ENCODE results near the gene SLC7A4. TPM values are rescaled to one million over a fixed set of nuclear protein-coding genes. Genes with fewer than 3 reads are reported as not detected.
"Not testable (repeated sequence)": the region's sequence is repeated elsewhere in the genome, so short reads cannot be mapped to it uniquely, and the experiment has no call there.

Gene SLC7A4
- total and polyA plus RNA-seq, 9 donors, result 0.16 to 4.8 (median 0.47) TPM; not detected in 2

DNA sequence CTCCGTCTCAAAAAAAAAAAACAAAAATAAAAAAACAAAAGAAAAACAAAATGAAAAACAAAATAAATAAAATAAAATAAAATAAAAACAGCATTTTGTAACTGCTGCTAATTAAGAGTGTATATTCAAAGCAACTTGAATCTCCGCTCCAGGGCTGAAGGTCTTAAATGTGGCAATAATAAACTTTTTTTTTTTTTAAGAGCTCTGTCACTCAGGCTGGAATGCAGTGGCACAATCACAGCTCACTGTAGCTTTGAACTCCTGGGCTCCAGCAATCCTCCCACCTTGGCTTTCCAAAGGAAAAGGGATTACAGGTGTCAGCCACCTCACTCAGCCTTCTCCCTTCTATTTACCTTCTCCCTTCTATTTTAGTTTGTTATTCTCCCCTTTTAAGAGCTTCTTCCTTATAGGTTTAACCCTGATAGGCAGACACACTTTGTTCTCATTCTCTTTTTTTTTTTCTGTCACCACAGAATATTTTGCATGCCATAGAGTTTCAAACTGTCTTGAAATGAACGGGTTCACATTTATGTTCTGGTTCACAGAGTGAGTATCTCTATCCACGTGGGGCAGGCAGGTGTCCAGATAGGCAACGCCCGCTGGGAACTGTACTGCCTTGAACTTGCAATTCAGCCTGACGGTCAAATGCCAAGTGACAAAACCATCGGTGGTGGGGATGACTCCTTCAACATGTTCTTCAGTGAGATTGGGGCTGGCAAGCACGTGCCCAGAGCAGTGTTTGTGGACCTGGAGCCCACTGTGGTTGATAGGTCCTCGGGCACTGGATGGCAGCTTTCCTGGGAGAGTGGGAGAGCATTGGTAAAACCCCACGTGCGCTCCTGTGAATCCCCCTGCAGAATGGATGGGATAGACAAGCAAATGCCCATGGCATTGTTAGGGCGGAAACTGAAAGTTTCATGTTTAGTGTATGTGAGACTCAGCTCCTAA lies 32.8 kb upstream of the SLC7A4 start:
- Histone ChIP-seq H3K4me3 (no peak overlapping the region), H3K27ac (no peak overlapping the region), H3K27me3 (no peaks in the 10 kb centered on the region), H3K4me1 (ENCODE audit: insufficient read depth) (no peaks in the 10 kb centered on the region), H3K9me3 (no peaks in the 10 kb centered on the region), H3K36me3 (no peaks in the 10 kb centered on the region)
- no peak for DNase-seq
- TF ChIP-seq POLR2A (IDR thresholded peaks at IDR 0.05) (no peak), EP300 (IDR thresholded peaks at IDR 0.05) (no peak)
- TF ChIP-seq, protein P1, sequence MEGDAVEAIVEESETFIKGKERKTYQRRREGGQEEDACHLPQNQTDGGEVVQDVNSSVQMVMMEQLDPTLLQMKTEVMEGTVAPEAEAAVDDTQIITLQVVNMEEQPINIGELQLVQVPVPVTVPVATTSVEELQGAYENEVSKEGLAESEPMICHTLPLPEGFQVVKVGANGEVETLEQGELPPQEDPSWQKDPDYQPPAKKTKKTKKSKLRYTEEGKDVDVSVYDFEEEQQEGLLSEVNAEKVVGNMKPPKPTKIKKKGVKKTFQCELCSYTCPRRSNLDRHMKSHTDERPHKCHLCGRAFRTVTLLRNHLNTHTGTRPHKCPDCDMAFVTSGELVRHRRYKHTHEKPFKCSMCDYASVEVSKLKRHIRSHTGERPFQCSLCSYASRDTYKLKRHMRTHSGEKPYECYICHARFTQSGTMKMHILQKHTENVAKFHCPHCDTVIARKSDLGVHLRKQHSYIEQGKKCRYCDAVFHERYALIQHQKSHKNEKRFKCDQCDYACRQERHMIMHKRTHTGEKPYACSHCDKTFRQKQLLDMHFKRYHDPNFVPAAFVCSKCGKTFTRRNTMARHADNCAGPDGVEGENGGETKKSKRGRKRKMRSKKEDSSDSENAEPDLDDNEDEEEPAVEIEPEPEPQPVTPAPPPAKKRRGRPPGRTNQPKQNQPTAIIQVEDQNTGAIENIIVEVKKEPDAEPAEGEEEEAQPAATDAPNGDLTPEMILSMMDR (IDR thresholded peaks at IDR 0.05), result no peak
- 49 to 65% (median 54%) methylated on average over 13 of the region's 13 CpGs for WGBS, 3 donors
- intact Hi-C loops (cut with DNase I), result no loop called here

DNA sequence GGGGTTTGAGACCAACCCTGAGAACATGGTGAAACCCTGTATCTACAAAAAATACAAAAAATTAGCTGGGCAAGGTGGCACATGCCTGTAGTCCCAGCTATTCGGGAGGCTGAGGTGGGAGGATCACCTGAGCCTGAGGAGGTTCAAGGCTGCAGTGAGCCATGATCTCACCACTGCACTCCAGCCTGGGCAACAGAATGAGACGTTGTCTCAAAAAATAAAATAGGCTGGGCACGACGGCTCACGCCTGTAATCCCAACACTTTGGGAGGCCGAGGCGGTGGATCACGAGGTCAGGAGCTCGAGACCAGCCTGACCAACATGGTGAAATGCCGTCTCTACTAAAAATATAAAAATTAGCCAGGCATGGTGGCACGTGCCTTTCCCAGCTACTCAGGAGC lies 32.1 kb upstream of the SLC7A4 start:
- H3K27ac ChIP-seq; H3K36me3 ChIP-seq; intact Hi-C loops (cut with DNase I); H3K9me3 ChIP-seq; H3K4me1 ChIP-seq (ENCODE audit: insufficient read depth); H3K4me3 ChIP-seq; DNase-seq; H3K27me3 ChIP-seq: not testable (repeated sequence)
- 70 to 75% (median 72%) methylated on average over 11 of the region's 11 CpGs for WGBS, 3 donors

DNA sequence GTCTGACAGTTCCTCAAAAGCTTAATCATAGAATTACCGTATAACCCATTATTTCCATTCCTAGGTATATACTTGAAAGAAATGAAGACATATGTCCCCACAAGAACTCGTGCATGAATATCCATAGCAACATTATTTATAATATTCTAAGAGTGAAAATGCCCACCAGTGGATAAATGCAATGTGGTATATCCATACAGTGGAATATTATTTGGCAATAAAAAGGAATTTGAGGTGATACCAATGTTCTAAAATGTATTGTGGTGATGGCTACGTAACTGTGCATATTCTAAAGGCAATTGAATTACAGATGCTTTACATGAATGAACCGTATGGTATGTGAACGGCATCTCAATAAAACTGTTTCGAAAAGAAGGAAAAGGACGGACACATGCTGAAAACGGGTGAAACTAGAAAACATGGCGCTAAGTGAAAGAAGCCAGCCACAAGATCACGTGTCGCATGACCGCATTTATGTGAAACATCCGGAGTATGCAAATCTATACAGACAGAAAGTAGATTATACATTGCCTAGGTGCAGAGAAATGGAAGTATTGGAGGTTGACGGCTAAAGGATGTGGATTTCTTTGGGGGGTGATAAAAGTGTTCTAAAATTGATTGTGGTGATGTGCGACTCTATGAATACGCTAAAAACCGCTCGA lies 29.4 kb upstream of the SLC7A4 start:
- WGBS, 3 donors, result 89 to 93% (median 90%) methylated on average over 18 of the region's 18 CpGs

DNA sequence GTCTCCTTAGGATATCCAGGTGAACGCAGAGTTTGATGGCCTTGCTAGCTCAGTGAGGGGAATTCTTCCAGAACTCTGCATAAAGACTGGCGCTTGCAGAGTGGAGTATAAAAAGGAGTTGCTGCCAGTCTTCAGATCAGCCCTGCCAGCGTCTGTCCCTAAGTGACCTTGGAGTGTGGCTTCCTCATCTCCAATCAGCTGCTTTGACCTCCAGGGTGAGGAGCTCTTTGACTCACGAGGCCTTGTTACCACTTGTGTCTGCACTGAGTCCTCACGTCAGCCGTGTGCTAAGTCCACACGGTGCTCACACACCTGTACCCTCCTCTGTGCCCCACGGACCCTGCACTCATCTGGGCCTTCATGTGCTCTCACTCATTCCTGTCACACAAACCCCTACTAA lies 28.0 kb upstream of the SLC7A4 start:
- 69 to 86% (median 70%) methylated on average over 7 of the region's 8 CpGs for WGBS, 3 donors
- DNase-seq, result not testable (repeated sequence)

More for the DNA sequence above, 29.4 kb upstream of the SLC7A4 start:
- DNase-seq; intact Hi-C loops (cut with DNase I); H3K9me3 ChIP-seq; H3K27ac ChIP-seq; H3K4me1 ChIP-seq (ENCODE audit: insufficient read depth); H3K4me3 ChIP-seq; H3K27me3 ChIP-seq; H3K36me3 ChIP-seq: not testable (repeated sequence)

DNA sequence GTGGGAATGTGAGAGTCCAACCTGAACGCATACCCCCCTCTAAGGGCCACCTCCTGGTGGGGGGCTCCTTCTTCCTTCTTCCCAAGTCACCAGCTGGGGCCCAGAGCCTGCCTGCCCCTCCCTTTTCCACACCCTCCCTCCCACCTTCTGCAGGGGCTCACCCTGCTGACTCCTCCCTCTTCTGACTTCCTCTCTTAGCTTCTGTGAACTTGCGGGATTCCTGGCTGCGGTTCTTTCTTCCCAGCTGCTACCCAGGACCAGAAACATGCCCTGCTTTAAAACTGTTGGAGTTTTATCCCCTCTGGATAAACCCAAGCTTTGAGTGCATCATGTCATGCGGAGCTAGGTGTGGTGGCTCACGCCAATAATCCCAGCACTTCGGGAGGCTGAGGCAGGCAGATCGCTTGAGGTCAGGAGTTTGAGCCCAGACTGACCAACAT lies 23.5 kb upstream of the SLC7A4 start:
- Histone ChIP-seq H3K4me1 (ENCODE audit: insufficient read depth) (no peaks in the 10 kb centered on the region), H3K4me3 (no peak overlapping the region), H3K36me3 (no peaks in the 10 kb centered on the region), H3K9me3 (no peaks in the 10 kb centered on the region), H3K27me3 (no peaks in the 10 kb centered on the region), H3K27ac (no peak overlapping the region)
- no peak for DNase-seq
- WGBS, 3 donors, result 37 to 49% (median 42%) methylated on average over 7 of the region's 7 CpGs
- intact Hi-C loops (cut with DNase I), result no loop called here
- no peak for TF ChIP-seq POLR2A (IDR thresholded peaks at IDR 0.05)
- no peak for TF ChIP-seq EP300 (IDR thresholded peaks at IDR 0.05)
- TF ChIP-seq, protein P1 (IDR thresholded peaks at IDR 0.05), result no peak

More for the DNA sequence above, 28.0 kb upstream of the SLC7A4 start:
- H3K4me3 ChIP-seq; H3K9me3 ChIP-seq; intact Hi-C loops (cut with DNase I); H3K36me3 ChIP-seq; H3K4me1 ChIP-seq (ENCODE audit: insufficient read depth); H3K27ac ChIP-seq; H3K27me3 ChIP-seq: not testable (repeated sequence)

DNA sequence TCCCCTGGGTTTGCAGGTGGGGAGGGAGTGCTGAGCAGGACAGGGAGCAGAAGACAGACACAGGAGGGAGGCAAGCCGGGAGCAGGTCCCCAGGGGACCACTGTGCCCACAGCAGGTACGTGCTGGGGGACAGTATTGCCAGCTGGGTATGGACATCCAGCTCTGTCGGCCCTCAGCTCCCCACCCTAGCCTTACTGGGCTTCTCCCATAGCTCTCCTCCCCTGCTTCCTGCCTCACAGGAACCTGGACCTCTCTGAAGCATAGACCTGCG lies 23.1 kb upstream of the SLC7A4 start:
- Histone ChIP-seq H3K27ac (no peak overlapping the region), H3K36me3 (no peaks in the 10 kb centered on the region), H3K4me1 (ENCODE audit: insufficient read depth) (no peaks in the 10 kb centered on the region), H3K9me3 (no peaks in the 10 kb centered on the region), H3K4me3 (no peak overlapping the region), H3K27me3 (no peaks in the 10 kb centered on the region)
- DNase-seq, result no peak
- no peak for TF ChIP-seq EP300 (IDR thresholded peaks at IDR 0.05)
- TF ChIP-seq POLR2A (IDR thresholded peaks at IDR 0.05), result no peak
- TF ChIP-seq, protein P1 (IDR thresholded peaks at IDR 0.05), result no peak
- WGBS, 3 donors, result 42 to 64% (median 48%) methylated on average over 3 to 4 of the region's 4 CpGs
- intact Hi-C loops (cut with DNase I), result no loop called here

Data from ovary (tissue), 9 donors.